ENCODE data around the gene TM4SF1.
A peak's percentile ranks its signal among the peaks of the same experiment; 100 is the strongest.

The TM4SF1 gene

DNA sequence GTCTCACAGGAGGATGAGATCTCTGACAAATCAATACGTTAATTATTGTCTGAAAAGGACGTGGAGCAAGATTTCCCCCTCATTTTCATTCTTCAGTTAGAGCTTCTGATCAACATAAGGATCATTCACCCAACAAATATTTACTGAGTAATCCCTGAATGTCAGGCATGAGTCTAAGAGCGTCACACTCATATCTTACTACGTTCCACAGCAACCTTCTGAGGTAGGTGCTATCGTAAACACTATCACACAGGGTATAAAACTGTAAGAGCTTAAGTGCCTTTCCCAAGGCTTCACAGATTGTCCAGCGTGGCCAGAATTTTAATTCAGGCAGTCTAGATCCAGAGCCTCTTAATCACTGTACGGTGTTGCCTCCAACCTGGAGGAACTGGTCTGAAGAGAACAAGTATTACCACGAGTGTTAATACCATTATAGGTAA lies 10.6 kb upstream of the TM4SF1 start:
- TF ChIP-seq, protein P1, sequence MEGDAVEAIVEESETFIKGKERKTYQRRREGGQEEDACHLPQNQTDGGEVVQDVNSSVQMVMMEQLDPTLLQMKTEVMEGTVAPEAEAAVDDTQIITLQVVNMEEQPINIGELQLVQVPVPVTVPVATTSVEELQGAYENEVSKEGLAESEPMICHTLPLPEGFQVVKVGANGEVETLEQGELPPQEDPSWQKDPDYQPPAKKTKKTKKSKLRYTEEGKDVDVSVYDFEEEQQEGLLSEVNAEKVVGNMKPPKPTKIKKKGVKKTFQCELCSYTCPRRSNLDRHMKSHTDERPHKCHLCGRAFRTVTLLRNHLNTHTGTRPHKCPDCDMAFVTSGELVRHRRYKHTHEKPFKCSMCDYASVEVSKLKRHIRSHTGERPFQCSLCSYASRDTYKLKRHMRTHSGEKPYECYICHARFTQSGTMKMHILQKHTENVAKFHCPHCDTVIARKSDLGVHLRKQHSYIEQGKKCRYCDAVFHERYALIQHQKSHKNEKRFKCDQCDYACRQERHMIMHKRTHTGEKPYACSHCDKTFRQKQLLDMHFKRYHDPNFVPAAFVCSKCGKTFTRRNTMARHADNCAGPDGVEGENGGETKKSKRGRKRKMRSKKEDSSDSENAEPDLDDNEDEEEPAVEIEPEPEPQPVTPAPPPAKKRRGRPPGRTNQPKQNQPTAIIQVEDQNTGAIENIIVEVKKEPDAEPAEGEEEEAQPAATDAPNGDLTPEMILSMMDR (IDR thresholded peaks at IDR 0.05; ENCODE audit: low read depth, low read length) = no peak
- DNase-seq (ENCODE audit: extremely low read depth, low read depth) = no peak

GRCh38 chr3:149386299-149386606 lies 8.8 kb upstream of the TM4SF1 start:
- TF ChIP-seq, protein P1 (IDR thresholded peaks at IDR 0.05; ENCODE audit: low read depth, low read length) = no peak
- DNase-seq (ENCODE audit: extremely low read depth, low read depth) = no peak

- no peak for DNase-seq (ENCODE audit: extremely low read depth, low read depth)
- TF ChIP-seq, protein P1 (IDR thresholded peaks at IDR 0.05; ENCODE audit: low read depth, low read length) = no peak
Observed at GRCh38 chr3:149385617-149386298, 8.3 kb upstream of the TM4SF1 start.

GRCh38 chr3:149384911-149385321 lies 7.5 kb upstream of the TM4SF1 start:
- DNase-seq (ENCODE audit: extremely low read depth, low read depth) = peak; percentile 77

GRCh38 chr3:149384167-149384566 lies 6.7 kb upstream of the TM4SF1 start:
- no peak for DNase-seq (ENCODE audit: extremely low read depth, low read depth)
- TF ChIP-seq, protein P1 (IDR thresholded peaks at IDR 0.05; ENCODE audit: low read depth, low read length) = no peak

More at GRCh38 chr3:149384911-149385321, 7.5 kb upstream of the TM4SF1 start:
- TF ChIP-seq, protein P1 (IDR thresholded peaks at IDR 0.05; ENCODE audit: low read depth, low read length) = no peak

GRCh38 chr3:149383703-149384102 lies 6.3 kb upstream of the TM4SF1 start:
- DNase-seq (ENCODE audit: extremely low read depth, low read depth) = no peak
- TF ChIP-seq, protein P1 (IDR thresholded peaks at IDR 0.05; ENCODE audit: low read depth, low read length) = no peak

GRCh38 chr3:149382518-149382917 lies 5.1 kb upstream of the TM4SF1 start:
- TF ChIP-seq, protein P1 (IDR thresholded peaks at IDR 0.05; ENCODE audit: low read depth, low read length) = no peak
- DNase-seq (ENCODE audit: extremely low read depth, low read depth) = no peak
